ENCODE data around the gene NDUFB11. TPM values are rescaled to one million over a fixed set of nuclear protein-coding genes. Genes with fewer than 3 reads are reported as not detected.

The NDUFB11 gene
- total and polyA plus RNA-seq, 9 of the 15 experiments (the other 6 are each of a cell fraction or from before 2014, with no cell fraction given): 20.9 to 269 (median 86.8) TPM

DNA sequence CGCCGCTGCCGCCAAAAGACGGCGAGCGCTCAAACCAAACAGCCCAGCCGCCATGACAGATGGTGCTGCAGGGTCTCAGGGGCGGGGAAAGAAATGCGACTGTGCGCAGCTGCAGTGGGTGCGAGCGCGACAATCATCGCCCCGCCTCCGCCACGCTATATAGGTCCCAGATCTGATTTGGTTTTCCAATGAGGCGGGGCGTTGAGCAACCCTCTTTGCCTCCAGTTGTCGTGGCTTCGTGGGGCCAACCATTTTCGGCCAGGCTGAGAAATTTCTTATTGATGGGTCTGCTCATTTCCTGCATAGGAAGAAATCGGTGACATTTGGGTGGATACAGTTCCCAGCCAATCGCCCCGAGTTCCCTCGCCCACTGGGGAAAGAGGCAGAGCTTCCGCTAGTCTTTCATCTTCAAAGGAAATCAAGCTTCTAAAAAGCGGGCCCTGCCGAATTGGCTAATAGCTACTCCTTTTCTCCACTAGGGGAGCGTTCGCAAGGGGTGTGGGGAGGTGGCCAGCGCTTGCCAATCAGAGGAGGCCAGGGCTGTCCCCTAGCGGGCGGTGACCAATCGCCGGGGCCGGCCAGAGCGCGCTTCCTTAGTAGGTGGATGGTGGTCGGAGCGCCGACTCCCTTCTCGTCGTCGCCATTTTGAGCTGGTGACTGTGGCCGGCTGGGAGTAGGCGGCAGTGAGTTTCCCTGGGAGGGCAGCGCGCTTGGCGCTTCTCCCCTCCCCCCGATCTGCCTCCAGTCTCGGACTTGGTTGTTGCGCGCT, at the start of gene NDUFB11, which contains the start of gene RBM10 (continued):
- TF ChIP-seq ZNF253 (CRISPR knock-in tag; conservative IDR thresholded peaks at IDR 0.05): no peak
- TF ChIP-seq NRF1 (conservative IDR thresholded peaks at IDR 0.05 in 1 of 2, IDR thresholded peaks at IDR 0.05 in 1 of 2): peak; percentile 94
- TF ChIP-seq ZKSCAN1 (IDR thresholded peaks at IDR 0.05; ENCODE audit: low read depth, low read length): no peak
- TF ChIP-seq SRSF9 (IDR thresholded peaks at IDR 0.05; ENCODE audit: borderline replicate concordance, low read depth, low read length): no peak
- TF ChIP-seq TCFL5 (CRISPR knock-in tag; conservative IDR thresholded peaks at IDR 0.05): no peak
- peak; percentile 46 for TF ChIP-seq HMGN3 (IDR thresholded peaks at IDR 0.05; ENCODE audit: borderline replicate concordance, extremely low read depth, insufficient read length, low read depth, low read length)
- TF ChIP-seq MEF2A (IDR thresholded peaks at IDR 0.05; ENCODE audit: control insufficient read depth, low read depth, low read length): no peak
- no peak for TF ChIP-seq NFE2L1 (tag; IDR thresholded peaks at IDR 0.05; ENCODE audit: borderline replicate concordance, low read depth)
- TF ChIP-seq MCM2 (IDR thresholded peaks at IDR 0.05; ENCODE audit: low read depth): no peak
- TF ChIP-seq, protein P1, sequence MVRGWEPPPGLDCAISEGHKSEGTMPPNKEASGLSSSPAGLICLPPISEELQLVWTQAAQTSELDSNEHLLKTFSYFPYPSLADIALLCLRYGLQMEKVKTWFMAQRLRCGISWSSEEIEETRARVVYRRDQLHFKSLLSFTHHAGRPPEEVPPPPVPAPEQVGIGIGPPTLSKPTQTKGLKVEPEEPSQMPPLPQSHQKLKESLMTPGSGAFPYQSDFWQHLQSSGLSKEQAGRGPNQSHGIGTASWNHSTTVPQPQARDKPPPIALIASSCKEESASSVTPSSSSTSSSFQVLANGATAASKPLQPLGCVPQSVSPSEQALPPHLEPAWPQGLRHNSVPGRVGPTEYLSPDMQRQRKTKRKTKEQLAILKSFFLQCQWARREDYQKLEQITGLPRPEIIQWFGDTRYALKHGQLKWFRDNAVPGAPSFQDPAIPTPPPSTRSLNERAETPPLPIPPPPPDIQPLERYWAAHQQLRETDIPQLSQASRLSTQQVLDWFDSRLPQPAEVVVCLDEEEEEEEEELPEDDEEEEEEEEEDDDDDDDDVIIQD (CRISPR knock-in tag; IDR thresholded peaks at IDR 0.05): no peak
- no peak for TF ChIP-seq ZFP1 (CRISPR knock-in tag; IDR thresholded peaks at IDR 0.05)
- TF ChIP-seq, protein P2, sequence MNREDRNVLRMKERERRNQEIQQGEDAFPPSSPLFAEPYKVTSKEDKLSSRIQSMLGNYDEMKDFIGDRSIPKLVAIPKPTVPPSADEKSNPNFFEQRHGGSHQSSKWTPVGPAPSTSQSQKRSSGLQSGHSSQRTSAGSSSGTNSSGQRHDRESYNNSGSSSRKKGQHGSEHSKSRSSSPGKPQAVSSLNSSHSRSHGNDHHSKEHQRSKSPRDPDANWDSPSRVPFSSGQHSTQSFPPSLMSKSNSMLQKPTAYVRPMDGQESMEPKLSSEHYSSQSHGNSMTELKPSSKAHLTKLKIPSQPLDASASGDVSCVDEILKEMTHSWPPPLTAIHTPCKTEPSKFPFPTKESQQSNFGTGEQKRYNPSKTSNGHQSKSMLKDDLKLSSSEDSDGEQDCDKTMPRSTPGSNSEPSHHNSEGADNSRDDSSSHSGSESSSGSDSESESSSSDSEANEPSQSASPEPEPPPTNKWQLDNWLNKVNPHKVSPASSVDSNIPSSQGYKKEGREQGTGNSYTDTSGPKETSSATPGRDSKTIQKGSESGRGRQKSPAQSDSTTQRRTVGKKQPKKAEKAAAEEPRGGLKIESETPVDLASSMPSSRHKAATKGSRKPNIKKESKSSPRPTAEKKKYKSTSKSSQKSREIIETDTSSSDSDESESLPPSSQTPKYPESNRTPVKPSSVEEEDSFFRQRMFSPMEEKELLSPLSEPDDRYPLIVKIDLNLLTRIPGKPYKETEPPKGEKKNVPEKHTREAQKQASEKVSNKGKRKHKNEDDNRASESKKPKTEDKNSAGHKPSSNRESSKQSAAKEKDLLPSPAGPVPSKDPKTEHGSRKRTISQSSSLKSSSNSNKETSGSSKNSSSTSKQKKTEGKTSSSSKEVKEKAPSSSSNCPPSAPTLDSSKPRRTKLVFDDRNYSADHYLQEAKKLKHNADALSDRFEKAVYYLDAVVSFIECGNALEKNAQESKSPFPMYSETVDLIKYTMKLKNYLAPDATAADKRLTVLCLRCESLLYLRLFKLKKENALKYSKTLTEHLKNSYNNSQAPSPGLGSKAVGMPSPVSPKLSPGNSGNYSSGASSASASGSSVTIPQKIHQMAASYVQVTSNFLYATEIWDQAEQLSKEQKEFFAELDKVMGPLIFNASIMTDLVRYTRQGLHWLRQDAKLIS (CRISPR knock-in tag; IDR thresholded peaks at IDR 0.05): no peak; the same call in none of the 2 replicates
- no peak; the same call in 1 of the 2 replicates for TF ChIP-seq SMARCA5 (IDR thresholded peaks at IDR 0.05)
- TF ChIP-seq, protein P3, sequence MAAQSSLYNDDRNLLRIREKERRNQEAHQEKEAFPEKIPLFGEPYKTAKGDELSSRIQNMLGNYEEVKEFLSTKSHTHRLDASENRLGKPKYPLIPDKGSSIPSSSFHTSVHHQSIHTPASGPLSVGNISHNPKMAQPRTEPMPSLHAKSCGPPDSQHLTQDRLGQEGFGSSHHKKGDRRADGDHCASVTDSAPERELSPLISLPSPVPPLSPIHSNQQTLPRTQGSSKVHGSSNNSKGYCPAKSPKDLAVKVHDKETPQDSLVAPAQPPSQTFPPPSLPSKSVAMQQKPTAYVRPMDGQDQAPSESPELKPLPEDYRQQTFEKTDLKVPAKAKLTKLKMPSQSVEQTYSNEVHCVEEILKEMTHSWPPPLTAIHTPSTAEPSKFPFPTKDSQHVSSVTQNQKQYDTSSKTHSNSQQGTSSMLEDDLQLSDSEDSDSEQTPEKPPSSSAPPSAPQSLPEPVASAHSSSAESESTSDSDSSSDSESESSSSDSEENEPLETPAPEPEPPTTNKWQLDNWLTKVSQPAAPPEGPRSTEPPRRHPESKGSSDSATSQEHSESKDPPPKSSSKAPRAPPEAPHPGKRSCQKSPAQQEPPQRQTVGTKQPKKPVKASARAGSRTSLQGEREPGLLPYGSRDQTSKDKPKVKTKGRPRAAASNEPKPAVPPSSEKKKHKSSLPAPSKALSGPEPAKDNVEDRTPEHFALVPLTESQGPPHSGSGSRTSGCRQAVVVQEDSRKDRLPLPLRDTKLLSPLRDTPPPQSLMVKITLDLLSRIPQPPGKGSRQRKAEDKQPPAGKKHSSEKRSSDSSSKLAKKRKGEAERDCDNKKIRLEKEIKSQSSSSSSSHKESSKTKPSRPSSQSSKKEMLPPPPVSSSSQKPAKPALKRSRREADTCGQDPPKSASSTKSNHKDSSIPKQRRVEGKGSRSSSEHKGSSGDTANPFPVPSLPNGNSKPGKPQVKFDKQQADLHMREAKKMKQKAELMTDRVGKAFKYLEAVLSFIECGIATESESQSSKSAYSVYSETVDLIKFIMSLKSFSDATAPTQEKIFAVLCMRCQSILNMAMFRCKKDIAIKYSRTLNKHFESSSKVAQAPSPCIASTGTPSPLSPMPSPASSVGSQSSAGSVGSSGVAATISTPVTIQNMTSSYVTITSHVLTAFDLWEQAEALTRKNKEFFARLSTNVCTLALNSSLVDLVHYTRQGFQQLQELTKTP (IDR thresholded peaks at IDR 0.05; ENCODE audit: low read depth in 1 of 2, partially characterized antibody in 2 of 2): peak in 1 of 2 experiments; percentile 85
- TF ChIP-seq GABPB1 (CRISPR knock-in tag; IDR thresholded peaks at IDR 0.05): no peak
- no peak for TF ChIP-seq ZNF717 (CRISPR knock-in tag; IDR thresholded peaks at IDR 0.05)
- TF ChIP-seq TRIM24 (IDR thresholded peaks at IDR 0.05): no peak
- no peak for TF ChIP-seq ZNF282 (CRISPR knock-in tag; IDR thresholded peaks at IDR 0.05)
- TF ChIP-seq ZNF561 (CRISPR knock-in tag; conservative IDR thresholded peaks at IDR 0.05): no peak
